GM12892 (cell line): ENCODE data around the gene ZNF789.

ENCODE experiments used
- POLR2A ChIP-seq: IDR thresholded peaks from 2 replicates; pipeline ENCODE4 v1.6.1; 2011; ENCODE audit warnings: low read depth, low read length, control low read depth
- POLR2AphosphoS5 ChIP-seq: IDR thresholded peaks from 2 replicates; pipeline ENCODE4 v1.6.1; 2011; ENCODE audit warnings: low read depth, low read length, control low read depth
- TAF1 ChIP-seq: IDR thresholded peaks from 2 replicates; pipeline ENCODE4 v1.6.1; 2011; ENCODE audit warnings: low read depth, mild to moderate bottlenecking, control low read depth, low read length, borderline replicate concordance

DNA sequence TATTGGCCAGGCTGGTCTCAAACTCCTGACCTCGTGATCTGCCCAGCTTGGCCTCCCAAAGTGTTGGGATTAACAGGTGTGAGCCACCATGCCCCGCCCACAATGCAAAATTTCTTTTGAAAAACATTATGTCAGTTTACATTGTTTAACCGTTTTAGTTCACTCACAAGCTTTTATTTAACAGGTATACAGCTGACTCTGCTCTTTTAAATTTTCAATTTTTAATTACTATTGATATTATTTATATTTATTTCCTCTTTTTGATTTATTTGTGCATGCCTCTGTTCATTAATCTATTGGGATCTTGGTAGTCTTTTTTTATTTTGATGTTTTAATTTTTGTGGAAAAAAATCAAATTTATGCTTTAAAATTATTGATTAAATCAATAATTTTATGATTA is 48.7 kb downstream of the ZNF789 start:
- TF ChIP-seq POLR2AphosphoS5 (no peak), POLR2A (no peak), TAF1 (no peak)
